ENCODE data around the gene PMS1.
"Not testable (repeated sequence)": the region's sequence is repeated elsewhere in the genome, so short reads cannot be mapped to it uniquely, and the experiment has no call there.

PMS1 gene

GRCh38 chr2:189783927-189784867, at the start of gene PMS1, which contains the start of gene ORMDL1:
Gene PMS1 (plus strand): TSS chr2:189784450. CDS start chr2:189791810, 7,360 bp downstream.
Gene ORMDL1 (minus strand): TSS chr2:189784339. CDS start chr2:189782595, 1,744 bp downstream.
- TF ChIP-seq CTCF (IDR thresholded peaks at IDR 0.05; ENCODE audit: low read depth, low read length) = no peak
- no peak for TF ChIP-seq EZH2phosphoT487 (IDR thresholded peaks at IDR 0.05; ENCODE audit: low read depth)
- Histone ChIP-seq H3K27me3 (ENCODE audit: low read depth, low read length) (no peaks in the 10 kb centered on the region), H3K9ac (ENCODE audit: low read length) (peak within 1 kb of the TSS; percentile 89), H4K20me1 (ENCODE audit: insufficient read depth, low read length) (no peaks in the 10 kb centered on the region), H3K27ac (ENCODE audit: low read length) (peak within 1 kb of the TSS; percentile 82), H3K9me3 (ENCODE audit: insufficient read depth, low read length) (no peaks in the 10 kb centered on the region), H2AFZ (ENCODE audit: low read depth, low read length) (peak within 1 kb of the TSS; percentile 83), H3K4me2 (ENCODE audit: low read length) (peak within 1 kb of the TSS; percentile 93), H3K36me3 (replicated peaks; ENCODE audit: low read depth, low read length) (peaks cover 34% of the 10 kb centered on the region), H3K79me2 (ENCODE audit: low read length) (peaks cover 83% of the 10 kb centered on the region), H3K4me1 (ENCODE audit: low read length) (peaks cover 14% of the 10 kb centered on the region), H3K4me3 (ENCODE audit: low read length) (peak within 1 kb of the TSS; percentile 80)

- peaks cover 12% of the 10 kb centered on the region for H3K36me3 ChIP-seq (replicated peaks; ENCODE audit: low read depth, low read length)
- no peak overlapping the region for H2AFZ ChIP-seq (ENCODE audit: low read depth, low read length)
- no peak overlapping the region for H3K4me3 ChIP-seq (ENCODE audit: low read length)
- H3K4me1 ChIP-seq (ENCODE audit: low read length) = peaks cover 3% of the 10 kb centered on the region; the same call in 1 of the 2 replicates
- no peaks in the 10 kb centered on the region for H3K9me3 ChIP-seq (ENCODE audit: insufficient read depth, low read length)
- no peak overlapping the region for H3K27ac ChIP-seq (ENCODE audit: low read length)
- H3K4me2 ChIP-seq (ENCODE audit: low read length) = no peak overlapping the region
- H4K20me1 ChIP-seq (ENCODE audit: insufficient read depth, low read length) = no peaks in the 10 kb centered on the region
- H3K27me3 ChIP-seq (ENCODE audit: low read depth, low read length) = no peaks in the 10 kb centered on the region
- H3K79me2 ChIP-seq (ENCODE audit: low read length) = no peaks in the 10 kb centered on the region
- TF ChIP-seq CTCF (IDR thresholded peaks at IDR 0.05; ENCODE audit: low read depth, low read length) = peak; percentile 71
- TF ChIP-seq EZH2phosphoT487 (IDR thresholded peaks at IDR 0.05; ENCODE audit: low read depth) = no peak
- no peak overlapping the region for H3K9ac ChIP-seq (ENCODE audit: low read length)
These were observed 33.1 kb upstream of the PMS1 start for GRCh38 chr2:189751080-189751658.

- Histone ChIP-seq H3K4me1 (ENCODE audit: low read length) (peaks cover 4% of the 10 kb centered on the region), H3K36me3 (replicated peaks; ENCODE audit: low read depth, low read length) (peaks cover 15% of the 10 kb centered on the region), H4K20me1 (ENCODE audit: insufficient read depth, low read length) (no peaks in the 10 kb centered on the region), H3K4me2 (ENCODE audit: low read length) (no peak overlapping the region), H3K27ac (ENCODE audit: low read length) (no peak overlapping the region), H3K9me3 (ENCODE audit: insufficient read depth, low read length) (no peaks in the 10 kb centered on the region), H3K79me2 (ENCODE audit: low read length) (peaks cover 4% of the 10 kb centered on the region), H3K9ac (ENCODE audit: low read length) (no peak overlapping the region), H3K27me3 (ENCODE audit: low read depth, low read length) (no peaks in the 10 kb centered on the region), H2AFZ (ENCODE audit: low read depth, low read length) (no peak overlapping the region), H3K4me3 (ENCODE audit: low read length) (no peak overlapping the region)
- TF ChIP-seq CTCF (IDR thresholded peaks at IDR 0.05; ENCODE audit: low read depth, low read length) (no peak), EZH2phosphoT487 (IDR thresholded peaks at IDR 0.05; ENCODE audit: low read depth) (no peak)
These were observed 27.8 kb upstream of the PMS1 start for GRCh38 chr2:189756311-189756952.

- not testable (repeated sequence) for H2AFZ ChIP-seq (ENCODE audit: low read depth, low read length); H3K27me3 ChIP-seq (ENCODE audit: low read depth, low read length); H3K27ac ChIP-seq (ENCODE audit: low read length); H3K4me2 ChIP-seq (ENCODE audit: low read length); H3K9ac ChIP-seq (ENCODE audit: low read length); H3K9me3 ChIP-seq (ENCODE audit: insufficient read depth, low read length); H3K4me3 ChIP-seq (ENCODE audit: low read length); H4K20me1 ChIP-seq (ENCODE audit: insufficient read depth, low read length); H3K36me3 ChIP-seq (replicated peaks; ENCODE audit: low read depth, low read length)
- peaks cover 14% of the 10 kb centered on the region for H3K4me1 ChIP-seq (ENCODE audit: low read length)
- H3K79me2 ChIP-seq (ENCODE audit: low read length) = peaks cover 16% of the 10 kb centered on the region
These were observed 24.1 kb upstream of the PMS1 start for GRCh38 chr2:189760154-189760553.

Data from OCI-LY3 (cell line).